ENCODE data around the gene SOX6.

SOX6 gene

GRCh38 chr11:16193897-16194381 lies 162.4 kb downstream of the SOX6 start:
- no peak for DNase-seq (ENCODE audit: low read depth in 1 of 2, low spot score in 1 of 2)

- DNase-seq (ENCODE audit: low read depth in 1 of 2, low spot score in 1 of 2) = no peak
Measured at GRCh38 chr11:16191868-16192240, 164.5 kb downstream of the SOX6 start.

- no peak for DNase-seq (ENCODE audit: low read depth in 1 of 2, low spot score in 1 of 2)
Measured at GRCh38 chr11:16191212-16191867, 165.0 kb downstream of the SOX6 start.

GRCh38 chr11:16186680-16187079 lies 169.7 kb downstream of the SOX6 start:
- DNase-seq (ENCODE audit: low read depth in 1 of 2, low spot score in 1 of 2) = no peak

- DNase-seq (ENCODE audit: low read depth in 1 of 2, low spot score in 1 of 2) = no peak
Measured at GRCh38 chr11:16185042-16185441, 171.3 kb downstream of the SOX6 start.

- DNase-seq (ENCODE audit: low read depth in 1 of 2, low spot score in 1 of 2) = no peak
Measured at GRCh38 chr11:16184588-16184987, 171.8 kb downstream of the SOX6 start.

GRCh38 chr11:16182553-16182952 lies 173.8 kb downstream of the SOX6 start:
- no peak for DNase-seq (ENCODE audit: low read depth in 1 of 2, low spot score in 1 of 2)

- no peak for DNase-seq (ENCODE audit: low read depth in 1 of 2, low spot score in 1 of 2)
Measured at GRCh38 chr11:16180868-16181267, 175.5 kb downstream of the SOX6 start.

GRCh38 chr11:16179676-16180075 lies 176.7 kb downstream of the SOX6 start:
- DNase-seq (ENCODE audit: low read depth in 1 of 2, low spot score in 1 of 2) = no peak

GRCh38 chr11:16178273-16178672 lies 178.1 kb downstream of the SOX6 start:
- DNase-seq (ENCODE audit: low read depth in 1 of 2, low spot score in 1 of 2) = no peak

GRCh38 chr11:16177688-16178087 lies 178.7 kb downstream of the SOX6 start:
- no peak for DNase-seq (ENCODE audit: low read depth in 1 of 2, low spot score in 1 of 2)

- DNase-seq (ENCODE audit: low read depth in 1 of 2, low spot score in 1 of 2) = no peak
Measured at GRCh38 chr11:16173798-16174197, 182.5 kb downstream of the SOX6 start.

- DNase-seq (ENCODE audit: low read depth in 1 of 2, low spot score in 1 of 2) = no peak
Measured at GRCh38 chr11:16171882-16172281, 184.5 kb downstream of the SOX6 start.

GRCh38 chr11:16169956-16170847 lies 186.1 kb downstream of the SOX6 start:
- no peak for DNase-seq (ENCODE audit: low read depth in 1 of 2, low spot score in 1 of 2)

- no peak for DNase-seq (ENCODE audit: low read depth in 1 of 2, low spot score in 1 of 2)
Measured at GRCh38 chr11:16169541-16169940, 186.8 kb downstream of the SOX6 start.

- no peak for DNase-seq (ENCODE audit: low read depth in 1 of 2, low spot score in 1 of 2)
Measured at GRCh38 chr11:16167706-16168487, 188.4 kb downstream of the SOX6 start.

GRCh38 chr11:16166571-16166970 lies 189.8 kb downstream of the SOX6 start:
- DNase-seq (ENCODE audit: low read depth in 1 of 2, low spot score in 1 of 2) = no peak

GRCh38 chr11:16160146-16160545 lies 196.2 kb downstream of the SOX6 start:
- no peak for DNase-seq (ENCODE audit: low read depth in 1 of 2, low spot score in 1 of 2)

- DNase-seq (ENCODE audit: low read depth in 1 of 2, low spot score in 1 of 2) = no peak
Measured at GRCh38 chr11:16158426-16158994, 197.8 kb downstream of the SOX6 start.

GRCh38 chr11:16157327-16157726 lies 199.0 kb downstream of the SOX6 start:
- DNase-seq (ENCODE audit: low read depth in 1 of 2, low spot score in 1 of 2) = no peak

GRCh38 chr11:16155448-16155847 lies 200.9 kb downstream of the SOX6 start:
- DNase-seq (ENCODE audit: low read depth in 1 of 2, low spot score in 1 of 2) = no peak
